Neuron (in vitro differentiated cells): ENCODE measurements around the gene KIAA0586.

ENCODE experiments used
- H2AFZ ChIP-seq: one replicate; pipeline ENCODE4 v1.6.1; 2013; ENCODE audit warnings: low read depth, mild to moderate bottlenecking, inconsistent platforms, low read length, moderate library complexity
- H3K27me3 ChIP-seq: one replicate; pipeline ENCODE4 v1.6.1; 2013; ENCODE audit warnings: low read length; ENCODE audit not compliant: insufficient read depth
- H3K36me3 ChIP-seq: one replicate; pipeline ENCODE4 v1.6.1; 2013; ENCODE audit warnings: low read length; ENCODE audit not compliant: insufficient read depth
- H3K4me1 ChIP-seq: one replicate; pipeline ENCODE4 v1.6.1; 2013; ENCODE audit warnings: low read length; ENCODE audit not compliant: insufficient read depth
- H3K4me3 ChIP-seq: 2 replicates; pipeline ENCODE4 v1.5.1; 2013; ENCODE audit warnings: mild to moderate bottlenecking, low read length, moderate library complexity
- H3K9me3 ChIP-seq: one replicate; pipeline ENCODE4 v1.6.1; 2013; ENCODE audit warnings: low read length

The KIAA0586 gene

GRCh38 chr14:58537004-58537403 is 109.5 kb downstream of the KIAA0586 start:
- H3K27me3 ChIP-seq: no peaks in the 10 kb centered on the region
- H3K4me1 ChIP-seq: peaks cover 17% of the 10 kb centered on the region
- H3K4me3 ChIP-seq: no peak overlapping the region
- no peak overlapping the region for H2AFZ ChIP-seq
- no peaks in the 10 kb centered on the region for H3K9me3 ChIP-seq
- H3K36me3 ChIP-seq: no peaks in the 10 kb centered on the region

GRCh38 chr14:58540749-58541632 is 113.5 kb downstream of the KIAA0586 start:
- H3K4me1 ChIP-seq: peaks cover 9% of the 10 kb centered on the region
- no peaks in the 10 kb centered on the region for H3K36me3 ChIP-seq
- H2AFZ ChIP-seq: no peak overlapping the region
- no peak overlapping the region for H3K4me3 ChIP-seq
- peaks cover 2% of the 10 kb centered on the region for H3K9me3 ChIP-seq
- H3K27me3 ChIP-seq: no peaks in the 10 kb centered on the region

- H3K27me3 ChIP-seq: no peaks in the 10 kb centered on the region
- peaks cover 2% of the 10 kb centered on the region for H3K9me3 ChIP-seq
- no peak overlapping the region for H3K4me3 ChIP-seq
- no peaks in the 10 kb centered on the region for H3K36me3 ChIP-seq
- H3K4me1 ChIP-seq: peaks cover 9% of the 10 kb centered on the region
- no peak overlapping the region for H2AFZ ChIP-seq
These were observed 114.1 kb downstream of the KIAA0586 start for GRCh38 chr14:58541633-58542022.

DNA sequence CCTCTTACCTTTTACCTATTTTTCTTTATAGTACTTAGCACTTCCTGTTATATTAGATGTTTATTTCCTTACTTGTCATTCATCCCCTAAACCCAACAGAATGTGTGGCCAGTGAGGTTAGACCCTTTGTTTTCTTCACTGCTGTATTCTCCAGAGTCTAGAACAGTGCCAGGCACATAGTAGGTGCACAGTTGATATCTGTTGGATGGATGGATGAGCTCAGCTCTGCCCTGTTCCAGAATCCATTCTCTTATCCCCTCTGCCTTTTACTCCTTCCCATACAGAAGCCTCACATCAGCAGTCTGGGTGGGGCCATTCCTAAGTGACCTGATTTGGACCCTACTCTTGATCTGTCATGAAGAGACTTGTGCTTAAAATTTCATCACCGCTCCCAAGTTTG is 115.7 kb downstream of the KIAA0586 start:
- Histone ChIP-seq H3K27me3 (no peaks in the 10 kb centered on the region), H3K36me3 (no peaks in the 10 kb centered on the region), H3K9me3 (peaks cover 2% of the 10 kb centered on the region), H2AFZ (no peak overlapping the region), H3K4me3 (no peak overlapping the region), H3K4me1 (peaks cover 9% of the 10 kb centered on the region)

DNA sequence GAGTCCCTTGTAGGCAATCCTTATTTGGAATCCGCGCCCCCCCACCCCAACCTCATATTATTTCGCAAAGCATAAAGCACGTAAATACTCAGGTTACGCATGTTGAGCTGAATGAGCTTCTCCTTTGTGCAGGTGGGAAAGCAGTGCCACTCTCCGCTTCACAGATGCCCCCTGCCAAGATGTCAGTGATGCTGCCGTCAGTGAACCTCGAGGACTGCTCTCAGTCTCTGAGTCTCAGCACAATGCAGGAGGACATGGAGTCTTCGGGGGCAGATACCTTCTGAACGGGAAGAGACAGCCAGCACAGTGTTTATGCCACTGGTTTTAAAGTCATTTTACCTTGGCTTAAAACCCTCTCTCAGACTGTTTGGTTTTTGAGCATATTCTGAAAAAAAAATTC is 120.1 kb downstream of the KIAA0586 start:
- no peaks in the 10 kb centered on the region for H3K27me3 ChIP-seq
- H3K4me1 ChIP-seq: no peaks in the 10 kb centered on the region
- H3K36me3 ChIP-seq: no peaks in the 10 kb centered on the region
- H3K4me3 ChIP-seq: no peak overlapping the region
- peaks cover 2% of the 10 kb centered on the region for H3K9me3 ChIP-seq
- H2AFZ ChIP-seq: no peak overlapping the region

- H3K9me3 ChIP-seq: no peaks in the 10 kb centered on the region
- H3K4me3 ChIP-seq: no peak overlapping the region
These were observed 121.7 kb downstream of the KIAA0586 start for GRCh38 chr14:58549105-58549757.

DNA sequence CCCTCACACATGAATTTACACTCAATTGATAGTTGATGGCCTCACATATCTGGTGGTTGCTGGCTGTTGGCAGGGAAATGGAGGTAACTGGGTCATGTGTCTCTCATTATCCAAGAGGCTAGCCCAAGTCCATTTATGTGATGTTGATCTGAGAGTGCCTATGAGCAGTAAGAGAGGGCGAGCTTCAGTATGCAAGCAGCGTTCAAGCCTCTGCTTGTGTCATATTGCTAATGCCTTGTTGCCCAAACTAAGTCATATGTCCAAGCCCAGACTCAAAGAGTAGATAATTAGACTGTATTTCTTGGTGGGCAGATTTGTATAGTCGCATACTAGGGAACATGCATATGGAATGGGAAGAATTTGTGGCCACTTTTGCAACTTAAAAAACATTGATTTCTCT is 126.4 kb downstream of the KIAA0586 start:
- H3K4me3 ChIP-seq: no peak overlapping the region
- no peaks in the 10 kb centered on the region for H3K9me3 ChIP-seq
- no peaks in the 10 kb centered on the region for H3K4me1 ChIP-seq
- no peaks in the 10 kb centered on the region for H3K36me3 ChIP-seq
- H3K27me3 ChIP-seq: no peaks in the 10 kb centered on the region
- H2AFZ ChIP-seq: no peak overlapping the region

More at GRCh38 chr14:58549105-58549757, 121.7 kb downstream of the KIAA0586 start:
- H3K36me3 ChIP-seq: no peaks in the 10 kb centered on the region
- H3K4me1 ChIP-seq: no peaks in the 10 kb centered on the region
- H3K27me3 ChIP-seq: no peaks in the 10 kb centered on the region
- no peak overlapping the region for H2AFZ ChIP-seq

- Histone ChIP-seq H3K36me3 (no peaks in the 10 kb centered on the region), H2AFZ (no peak overlapping the region), H3K4me1 (no peaks in the 10 kb centered on the region), H3K27me3 (no peaks in the 10 kb centered on the region), H3K4me3 (no peak overlapping the region), H3K9me3 (no peaks in the 10 kb centered on the region)
These were observed 128.1 kb downstream of the KIAA0586 start for GRCh38 chr14:58555647-58556046.

- no peaks in the 10 kb centered on the region for H3K4me1 ChIP-seq
These were observed 129.7 kb downstream of the KIAA0586 start for GRCh38 chr14:58557242-58557641.

GRCh38 chr14:58560208-58560607 is 132.7 kb downstream of the KIAA0586 start:
- Histone ChIP-seq H3K4me3 (no peak overlapping the region), H3K9me3 (no peaks in the 10 kb centered on the region), H2AFZ (no peak overlapping the region), H3K4me1 (peaks cover 5% of the 10 kb centered on the region), H3K36me3 (no peaks in the 10 kb centered on the region), H3K27me3 (no peaks in the 10 kb centered on the region)

More at GRCh38 chr14:58557242-58557641, 129.7 kb downstream of the KIAA0586 start:
- Histone ChIP-seq H3K36me3 (no peaks in the 10 kb centered on the region), H3K4me3 (no peak overlapping the region), H3K27me3 (no peaks in the 10 kb centered on the region), H2AFZ (no peak overlapping the region), H3K9me3 (no peaks in the 10 kb centered on the region)

DNA sequence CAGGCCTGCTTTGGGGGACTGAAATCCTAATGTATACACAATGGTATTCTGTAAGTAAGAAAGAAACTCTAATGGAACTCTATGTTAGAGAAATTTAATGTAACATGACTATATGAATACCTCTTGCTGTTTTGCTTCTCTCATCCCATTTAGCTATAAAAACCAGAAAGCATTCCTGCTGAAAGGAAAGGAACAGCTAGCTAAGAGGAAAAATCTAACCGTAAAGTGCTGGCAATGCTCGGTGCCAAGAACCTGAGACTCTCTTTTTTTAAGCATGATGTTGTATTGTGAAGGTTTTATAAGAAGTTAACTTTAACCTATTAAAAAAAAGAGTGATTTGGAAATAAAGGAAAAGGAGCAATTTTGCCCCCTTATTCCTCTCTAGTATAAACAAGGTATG is 134.6 kb downstream of the KIAA0586 start:
- peaks cover 5% of the 10 kb centered on the region for H3K4me1 ChIP-seq
- H3K27me3 ChIP-seq: no peaks in the 10 kb centered on the region
- H3K9me3 ChIP-seq: no peaks in the 10 kb centered on the region

GRCh38 chr14:58563978-58564377 is 136.5 kb downstream of the KIAA0586 start:
- H3K36me3 ChIP-seq: no peaks in the 10 kb centered on the region
- H3K9me3 ChIP-seq: no peaks in the 10 kb centered on the region
- H2AFZ ChIP-seq: no peak overlapping the region
- H3K27me3 ChIP-seq: no peaks in the 10 kb centered on the region
- H3K4me1 ChIP-seq: peaks cover 5% of the 10 kb centered on the region
- H3K4me3 ChIP-seq: no peak overlapping the region

More for the DNA sequence above, 134.6 kb downstream of the KIAA0586 start:
- Histone ChIP-seq H3K36me3 (no peaks in the 10 kb centered on the region), H3K4me3 (no peak overlapping the region), H2AFZ (no peak overlapping the region)

DNA sequence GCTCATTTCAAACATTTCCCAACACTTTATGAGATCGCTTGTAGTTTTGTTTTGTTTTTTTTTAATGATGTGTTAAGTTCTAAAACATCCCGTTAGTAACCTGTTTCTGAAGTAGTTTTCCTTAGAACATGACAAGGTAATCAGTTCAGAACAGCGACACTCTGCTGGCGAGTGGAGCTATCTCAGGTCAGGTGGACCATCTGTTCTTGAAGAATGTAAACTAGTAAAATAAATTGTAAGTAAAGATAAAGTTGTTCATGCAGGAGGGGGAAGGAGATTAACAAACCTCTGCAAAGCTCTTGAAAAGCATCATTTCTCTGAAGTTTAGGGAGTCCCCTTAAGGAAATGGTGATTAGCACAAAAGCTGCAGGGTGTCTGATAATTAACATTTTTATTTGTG is 138.3 kb downstream of the KIAA0586 start:
- no peaks in the 10 kb centered on the region for H3K27me3 ChIP-seq
- H3K36me3 ChIP-seq: no peaks in the 10 kb centered on the region
- H3K4me3 ChIP-seq: no peak overlapping the region
- H3K9me3 ChIP-seq: no peaks in the 10 kb centered on the region
- peaks cover 5% of the 10 kb centered on the region for H3K4me1 ChIP-seq
- no peak overlapping the region for H2AFZ ChIP-seq
